Measurements from ENCODE around the gene KIF20B.

DNA sequence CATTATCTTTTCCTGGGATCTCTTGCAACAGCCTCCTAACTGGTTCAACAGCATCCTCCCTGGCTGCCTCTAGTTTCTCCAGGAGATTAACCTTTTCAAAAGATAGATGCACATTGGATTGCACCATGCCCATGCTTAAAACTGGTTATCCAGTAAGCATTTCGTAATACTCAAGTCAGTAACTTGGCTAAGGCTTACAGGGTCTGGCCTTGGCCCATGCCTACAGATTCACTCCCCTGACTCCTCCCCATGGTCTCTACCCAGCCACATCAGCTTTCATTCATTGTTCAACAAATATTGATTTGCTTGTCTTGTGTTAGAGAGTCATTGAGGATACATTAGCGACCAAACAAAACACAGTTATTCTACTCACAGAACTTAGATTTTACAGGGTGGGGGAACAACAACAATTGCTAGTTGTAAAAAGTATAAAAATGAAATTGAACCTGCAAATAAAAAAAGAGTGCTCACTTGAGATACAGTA lies 1.8 kb upstream of the KIF20B start:
- TF ChIP-seq POLR2A (IDR thresholded peaks at IDR 0.05) (no peak), POLR2AphosphoS5 (IDR thresholded peaks at IDR 0.05) (no peak)

Data from spleen (tissue), 3 donors.